ENCODE results near the gene MINDY4.
"Not testable (repeated sequence)": the region's sequence is repeated elsewhere in the genome, so short reads cannot be mapped to it uniquely, and the experiment has no call there.

MINDY4 gene

GRCh38 chr7:30816645-30817370 lies 45.6 kb downstream of the MINDY4 start:
- DNase-seq (ENCODE audit: insufficient read length, low spot score) (no peak), FAIRE-seq (no peak)
- TF ChIP-seq POLR2AphosphoS5 (IDR thresholded peaks at IDR 0.05; ENCODE audit: low read depth, low read length) (no peak), PAX5 (IDR thresholded peaks at IDR 0.05; ENCODE audit: insufficient read depth, low read length, severe bottlenecking) (no peak), TAF1 (IDR thresholded peaks at IDR 0.05; ENCODE audit: low read depth, low read length) (no peak), POLR2A (IDR thresholded peaks at IDR 0.05; ENCODE audit: low read depth, low read length) (no peak), POU2F2 (IDR thresholded peaks at IDR 0.05; ENCODE audit: low read depth, low read length) (no peak), SPI1 (IDR thresholded peaks at IDR 0.05; ENCODE audit: low read depth, low read length) (no peak)

GRCh38 chr7:30817371-30817767 lies 46.2 kb downstream of the MINDY4 start:
- DNase-seq (ENCODE audit: insufficient read length, low spot score) (no peak), FAIRE-seq (no peak)
- TF ChIP-seq POLR2A (IDR thresholded peaks at IDR 0.05; ENCODE audit: low read depth, low read length) = no peak
- no peak for TF ChIP-seq SPI1 (IDR thresholded peaks at IDR 0.05; ENCODE audit: low read depth, low read length)
- no peak for TF ChIP-seq POLR2AphosphoS5 (IDR thresholded peaks at IDR 0.05; ENCODE audit: low read depth, low read length)
- no peak for TF ChIP-seq POU2F2 (IDR thresholded peaks at IDR 0.05; ENCODE audit: low read depth, low read length)
- TF ChIP-seq PAX5 (IDR thresholded peaks at IDR 0.05; ENCODE audit: insufficient read depth, low read length, severe bottlenecking) = no peak
- TF ChIP-seq TAF1 (IDR thresholded peaks at IDR 0.05; ENCODE audit: low read depth, low read length) = no peak

GRCh38 chr7:30824821-30825720 lies 53.9 kb downstream of the MINDY4 start:
- DNase-seq (ENCODE audit: insufficient read length, low spot score) = no peak
- TF ChIP-seq POLR2A (IDR thresholded peaks at IDR 0.05; ENCODE audit: low read depth, low read length) = no peak
- TF ChIP-seq POLR2AphosphoS5 (IDR thresholded peaks at IDR 0.05; ENCODE audit: low read depth, low read length) = no peak
- no peak for TF ChIP-seq PAX5 (IDR thresholded peaks at IDR 0.05; ENCODE audit: insufficient read depth, low read length, severe bottlenecking)
- TF ChIP-seq TAF1 (IDR thresholded peaks at IDR 0.05; ENCODE audit: low read depth, low read length) = no peak
- TF ChIP-seq POU2F2 (IDR thresholded peaks at IDR 0.05; ENCODE audit: low read depth, low read length) = no peak
- TF ChIP-seq SPI1 (IDR thresholded peaks at IDR 0.05; ENCODE audit: low read depth, low read length) = no peak
- no peak for FAIRE-seq

- DNase-seq (ENCODE audit: insufficient read length, low spot score) (no peak), FAIRE-seq (no peak)
- TF ChIP-seq POLR2AphosphoS5 (IDR thresholded peaks at IDR 0.05; ENCODE audit: low read depth, low read length) = no peak
- TF ChIP-seq SPI1 (IDR thresholded peaks at IDR 0.05; ENCODE audit: low read depth, low read length) = no peak
- no peak for TF ChIP-seq PAX5 (IDR thresholded peaks at IDR 0.05; ENCODE audit: insufficient read depth, low read length, severe bottlenecking)
Measured at GRCh38 chr7:30826181-30826580, 55.0 kb downstream of the MINDY4 start.

GRCh38 chr7:30828591-30828990 lies 57.4 kb downstream of the MINDY4 start:
- FAIRE-seq (no peak), DNase-seq (ENCODE audit: insufficient read length, low spot score) (no peak)
- TF ChIP-seq POU2F2 (IDR thresholded peaks at IDR 0.05; ENCODE audit: low read depth, low read length) = no peak
- TF ChIP-seq PAX5 (IDR thresholded peaks at IDR 0.05; ENCODE audit: insufficient read depth, low read length, severe bottlenecking) = no peak

- FAIRE-seq = no peak
Measured at GRCh38 chr7:30829471-30829870, 58.3 kb downstream of the MINDY4 start.

GRCh38 chr7:30831227-30831626 lies 60.0 kb downstream of the MINDY4 start:
- TF ChIP-seq SPI1 (IDR thresholded peaks at IDR 0.05; ENCODE audit: low read depth, low read length) (no peak), POLR2A (IDR thresholded peaks at IDR 0.05; ENCODE audit: low read depth, low read length) (no peak)
- no peak for FAIRE-seq
- no peak for DNase-seq (ENCODE audit: insufficient read length, low spot score)

More at GRCh38 chr7:30829471-30829870, 58.3 kb downstream of the MINDY4 start:
- no peak for TF ChIP-seq PAX5 (IDR thresholded peaks at IDR 0.05; ENCODE audit: insufficient read depth, low read length, severe bottlenecking)
- TF ChIP-seq POLR2AphosphoS5 (IDR thresholded peaks at IDR 0.05; ENCODE audit: low read depth, low read length) = no peak
- TF ChIP-seq SPI1 (IDR thresholded peaks at IDR 0.05; ENCODE audit: low read depth, low read length) = no peak
- TF ChIP-seq TAF1 (IDR thresholded peaks at IDR 0.05; ENCODE audit: low read depth, low read length) = no peak
- no peak for TF ChIP-seq POU2F2 (IDR thresholded peaks at IDR 0.05; ENCODE audit: low read depth, low read length)
- no peak for TF ChIP-seq POLR2A (IDR thresholded peaks at IDR 0.05; ENCODE audit: low read depth, low read length)
- DNase-seq (ENCODE audit: insufficient read length, low spot score) = no peak

- DNase-seq (ENCODE audit: insufficient read length, low spot score) (no peak), FAIRE-seq (no peak)
- TF ChIP-seq PAX5 (IDR thresholded peaks at IDR 0.05; ENCODE audit: insufficient read depth, low read length, severe bottlenecking) (no peak), SPI1 (IDR thresholded peaks at IDR 0.05; ENCODE audit: low read depth, low read length) (no peak), POLR2A (IDR thresholded peaks at IDR 0.05; ENCODE audit: low read depth, low read length) (no peak), TAF1 (IDR thresholded peaks at IDR 0.05; ENCODE audit: low read depth, low read length) (no peak), POU2F2 (IDR thresholded peaks at IDR 0.05; ENCODE audit: low read depth, low read length) (no peak), POLR2AphosphoS5 (IDR thresholded peaks at IDR 0.05; ENCODE audit: low read depth, low read length) (no peak)
Measured at GRCh38 chr7:30831936-30832335, 60.7 kb downstream of the MINDY4 start.

- FAIRE-seq; DNase-seq (ENCODE audit: insufficient read length, low spot score): not testable (repeated sequence)
Measured at GRCh38 chr7:30834017-30834674, 62.9 kb downstream of the MINDY4 start.

All from GM12891 (cell line).